Measurements from ENCODE around the gene LRP1B. TPM values are rescaled to one million over a fixed set of nuclear protein-coding genes. Genes with fewer than 3 reads are reported as not detected.

LRP1B gene
- total RNA-seq, 6 experiments from 2014 or later = 0.06 to 1.7 (median 0.15) TPM; not detected in 1

DNA sequence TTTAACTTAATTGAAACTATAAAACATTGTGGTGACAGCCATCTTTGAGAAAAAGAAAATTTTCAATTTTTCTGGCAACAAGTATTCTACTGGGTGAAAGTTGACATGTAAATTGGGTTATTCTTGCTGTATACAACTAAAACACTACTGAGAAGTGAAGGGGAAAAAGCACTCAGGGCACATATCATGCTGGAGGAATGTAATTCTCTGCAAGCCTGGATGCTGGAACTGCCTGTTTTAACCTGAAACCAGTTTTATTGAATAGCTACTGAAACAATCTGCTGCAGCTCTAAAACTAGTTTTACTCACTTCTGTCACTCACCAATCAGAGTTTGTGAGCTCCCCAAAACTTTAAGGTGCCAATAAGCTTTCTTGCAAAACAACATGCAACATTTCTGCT, 1136.0 kb downstream of the LRP1B start:
- Histone ChIP-seq H3K36me3 (no peaks in the 10 kb centered on the region), H3K27me3 (no peaks in the 10 kb centered on the region), H3K27ac (no peak overlapping the region), H3K4me3 (no peak overlapping the region), H3K9me3 (no peaks in the 10 kb centered on the region), H3K4me1 (no peaks in the 10 kb centered on the region)
- ATAC-seq (no peak), DNase-seq (no peak)
- TF ChIP-seq, protein P1, sequence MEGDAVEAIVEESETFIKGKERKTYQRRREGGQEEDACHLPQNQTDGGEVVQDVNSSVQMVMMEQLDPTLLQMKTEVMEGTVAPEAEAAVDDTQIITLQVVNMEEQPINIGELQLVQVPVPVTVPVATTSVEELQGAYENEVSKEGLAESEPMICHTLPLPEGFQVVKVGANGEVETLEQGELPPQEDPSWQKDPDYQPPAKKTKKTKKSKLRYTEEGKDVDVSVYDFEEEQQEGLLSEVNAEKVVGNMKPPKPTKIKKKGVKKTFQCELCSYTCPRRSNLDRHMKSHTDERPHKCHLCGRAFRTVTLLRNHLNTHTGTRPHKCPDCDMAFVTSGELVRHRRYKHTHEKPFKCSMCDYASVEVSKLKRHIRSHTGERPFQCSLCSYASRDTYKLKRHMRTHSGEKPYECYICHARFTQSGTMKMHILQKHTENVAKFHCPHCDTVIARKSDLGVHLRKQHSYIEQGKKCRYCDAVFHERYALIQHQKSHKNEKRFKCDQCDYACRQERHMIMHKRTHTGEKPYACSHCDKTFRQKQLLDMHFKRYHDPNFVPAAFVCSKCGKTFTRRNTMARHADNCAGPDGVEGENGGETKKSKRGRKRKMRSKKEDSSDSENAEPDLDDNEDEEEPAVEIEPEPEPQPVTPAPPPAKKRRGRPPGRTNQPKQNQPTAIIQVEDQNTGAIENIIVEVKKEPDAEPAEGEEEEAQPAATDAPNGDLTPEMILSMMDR (IDR thresholded peaks at IDR 0.05) = no peak
- TF ChIP-seq POLR2A (IDR thresholded peaks at IDR 0.05) = no peak
- intact Hi-C loops (cut with DNase I) = no loop called here

DNA sequence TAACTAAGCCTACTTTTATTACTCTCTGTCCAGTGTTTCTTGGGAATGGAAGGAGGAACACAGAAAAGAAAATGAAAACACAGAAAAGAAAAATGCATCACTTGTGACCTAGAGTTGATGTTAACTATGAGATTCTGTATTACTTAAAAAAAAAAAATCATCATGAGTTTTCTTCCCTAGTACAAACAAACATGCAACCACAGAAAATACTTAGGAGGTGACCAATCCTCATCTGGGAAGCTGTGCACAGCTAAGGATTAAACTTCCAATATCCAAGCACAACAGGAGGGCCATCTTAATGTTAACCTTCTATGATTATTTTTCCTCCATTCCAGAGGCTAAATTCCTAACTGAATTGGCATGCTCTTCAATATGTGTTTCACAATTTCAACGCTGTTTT, 1140.4 kb downstream of the LRP1B start:
- no peaks in the 10 kb centered on the region for H3K9me3 ChIP-seq
- no peak for DNase-seq
- intact Hi-C loops (cut with DNase I) = no loop called here
- no peaks in the 10 kb centered on the region for H3K4me1 ChIP-seq
- ATAC-seq = no peak
- no peaks in the 10 kb centered on the region for H3K27me3 ChIP-seq
- no peaks in the 10 kb centered on the region for H3K36me3 ChIP-seq
- 46% methylated on average over 1 of the region's 1 CpG for WGBS (ENCODE audit: insufficient coverage, low coverage, low lambda C conversion rate, missing lambda C conversion rate)
- TF ChIP-seq POLR2A (IDR thresholded peaks at IDR 0.05) = no peak
- TF ChIP-seq, protein P1 (IDR thresholded peaks at IDR 0.05) = no peak
- no peak overlapping the region for H3K27ac ChIP-seq
- H3K4me3 ChIP-seq = no peak overlapping the region

DNA sequence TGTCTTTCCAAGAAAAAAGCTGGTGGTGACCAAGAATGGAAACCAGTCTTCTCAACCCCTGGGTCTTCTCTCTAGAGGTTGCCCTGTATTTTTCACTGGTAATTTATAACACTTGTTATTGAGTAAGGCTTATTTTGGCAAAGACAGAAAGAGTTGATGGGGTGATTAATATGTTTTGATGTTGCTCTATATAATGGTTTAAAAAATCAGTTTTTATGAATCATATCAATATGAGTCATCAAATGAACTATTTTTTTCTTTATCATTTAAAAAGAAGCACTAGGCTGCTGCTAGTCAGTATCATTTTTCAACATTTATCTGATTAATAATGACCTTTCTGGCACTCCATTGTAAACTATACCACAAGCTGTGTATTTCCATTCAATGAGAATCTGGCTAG, 1142.2 kb downstream of the LRP1B start:
- intact Hi-C loops (cut with DNase I) = no loop called here
- H3K4me1 ChIP-seq = no peaks in the 10 kb centered on the region
- H3K27me3 ChIP-seq = no peaks in the 10 kb centered on the region
- ATAC-seq = no peak
- H3K36me3 ChIP-seq = no peaks in the 10 kb centered on the region
- TF ChIP-seq, protein P1 (IDR thresholded peaks at IDR 0.05) = no peak
- no peak for TF ChIP-seq POLR2A (IDR thresholded peaks at IDR 0.05)
- no peak overlapping the region for H3K4me3 ChIP-seq
- H3K9me3 ChIP-seq = no peaks in the 10 kb centered on the region
- no peak overlapping the region for H3K27ac ChIP-seq
- no peak for DNase-seq

DNA sequence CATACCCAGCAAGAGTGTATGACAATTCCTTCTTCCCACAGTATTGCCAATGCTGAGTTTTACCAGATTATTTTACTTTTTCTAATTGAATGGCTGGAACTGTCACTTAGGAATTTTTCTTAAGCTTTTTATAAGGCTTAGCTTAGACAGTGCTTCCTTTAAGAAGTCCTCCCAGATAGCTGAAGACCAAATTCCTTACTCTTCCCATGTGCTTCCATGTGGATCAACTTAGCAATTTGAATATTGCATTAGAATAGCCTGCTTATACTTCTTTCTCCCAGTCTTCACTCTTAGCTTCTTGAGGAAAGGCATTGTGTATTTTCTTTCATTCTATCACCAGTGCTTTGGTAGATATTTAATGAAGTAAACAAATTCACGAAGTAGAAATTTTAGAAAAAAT, 1144.4 kb downstream of the LRP1B start:
- H3K36me3 ChIP-seq = no peaks in the 10 kb centered on the region
- no peaks in the 10 kb centered on the region for H3K4me1 ChIP-seq
- H3K27ac ChIP-seq = no peak overlapping the region
- WGBS (ENCODE audit: insufficient coverage, low coverage, low lambda C conversion rate, missing lambda C conversion rate) = 22% methylated on average over 1 of the region's 1 CpG
- H3K9me3 ChIP-seq = no peaks in the 10 kb centered on the region
- no peaks in the 10 kb centered on the region for H3K27me3 ChIP-seq
- TF ChIP-seq POLR2A (IDR thresholded peaks at IDR 0.05) = no peak
- TF ChIP-seq, protein P1 (IDR thresholded peaks at IDR 0.05) = no peak
- intact Hi-C loops (cut with DNase I) = no loop called here
- ATAC-seq (no peak), DNase-seq (no peak)
- H3K4me3 ChIP-seq = no peak overlapping the region

DNA sequence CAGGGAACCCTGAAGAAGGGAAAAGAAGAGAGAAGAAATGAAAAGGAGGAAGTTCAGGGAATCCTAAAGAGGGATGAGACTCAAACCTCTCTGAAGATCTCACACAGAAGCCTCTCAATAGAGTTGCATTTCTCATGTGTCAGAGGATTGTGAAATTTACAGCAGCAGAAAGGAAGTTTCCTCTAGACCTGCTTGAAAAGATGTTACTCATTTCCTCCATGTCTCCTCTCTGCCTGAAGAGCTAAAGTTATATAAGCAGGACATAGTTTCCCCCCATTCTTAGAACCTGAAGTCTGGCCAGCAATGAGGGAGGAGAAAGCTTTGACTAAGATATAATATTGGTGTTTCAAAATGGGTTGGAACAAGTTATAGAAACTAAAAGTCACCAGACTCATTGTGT, 1155.6 kb downstream of the LRP1B start:
- H3K27me3 ChIP-seq = no peaks in the 10 kb centered on the region
- DNase-seq (no peak), ATAC-seq (no peak)
- H3K27ac ChIP-seq = no peak overlapping the region
- no peaks in the 10 kb centered on the region for H3K4me1 ChIP-seq
- intact Hi-C loops (cut with DNase I) = no loop called here
- H3K4me3 ChIP-seq = no peak overlapping the region
- no peaks in the 10 kb centered on the region for H3K36me3 ChIP-seq
- no peaks in the 10 kb centered on the region for H3K9me3 ChIP-seq
- TF ChIP-seq, protein P1 (IDR thresholded peaks at IDR 0.05) = no peak
- TF ChIP-seq POLR2A (IDR thresholded peaks at IDR 0.05) = no peak

All from right lobe of liver (tissue), 6 donors.